HFFc6 (cell line): ENCODE data around the gene UBAC2. TPM values are rescaled to one million over a fixed set of nuclear protein-coding genes. Genes with fewer than 3 reads are reported as not detected.

ENCODE experiments used
- DNase-seq: peaks from one replicate; pipeline ENCODE4 v3.0.0-alpha.2; 2018
- H3K27ac Mint-ChIP-seq: 2 replicates; pipeline ENCODE4 v1.8.0; 2020; ENCODE audit warnings: mild to moderate bottlenecking, mixed read lengths
- H3K27me3 Mint-ChIP-seq: 2 replicates; pipeline ENCODE4 v1.8.0; 2021; ENCODE audit warnings: mild to moderate bottlenecking, moderate library complexity, mixed read lengths; ENCODE audit not compliant: insufficient read depth
- H3K36me3 Mint-ChIP-seq: 2 replicates; pipeline ENCODE4 v1.8.0; 2021; ENCODE audit warnings: low read depth, mixed read lengths
- H3K4me1 Mint-ChIP-seq: 2 replicates; pipeline ENCODE4 v1.8.0; 2020; ENCODE audit warnings: low read depth, mixed read lengths
- H3K4me3 Mint-ChIP-seq: 2 replicates; pipeline ENCODE4 v1.8.0; 2020; ENCODE audit warnings: mild to moderate bottlenecking, moderate library complexity, mixed read lengths
- H3K9me3 Mint-ChIP-seq: 2 replicates; pipeline ENCODE4 v1.8.0; 2020; ENCODE audit warnings: mild to moderate bottlenecking, mixed read lengths
- CTCF ChIP-seq: fragments of 200-600 bp; sonication (generic); IDR thresholded peaks from 2 replicates; pipeline ENCODE4 v1.5.0; 2021; ENCODE audit warnings: antibody characterized with exemption, mild to moderate bottlenecking
- total RNA-seq, 6 experiments: library from RNA; stranded (reverse); fragmentation: NEBNext Ultra II Directional; extraction: Animal tissue kit (Norgen Biotek cat#: 25700); gene quantifications; 2 replicates in 1 of 6; 3 replicates in 5 of 6; pipeline ENCODE4 v1.2.3, GENCODE V29; 2021

UBAC2 gene
- total RNA-seq, 6 experiments from 2014 or later: 38.8 to 53.5 (median 46.4) TPM

- H3K27me3 Mint-ChIP-seq: peaks cover 2% of the 10 kb centered on the region
- TF ChIP-seq CTCF: no peak
Measured at GRCh38 chr13:99339736-99340397, 139.2 kb downstream of the UBAC2 start.

DNA sequence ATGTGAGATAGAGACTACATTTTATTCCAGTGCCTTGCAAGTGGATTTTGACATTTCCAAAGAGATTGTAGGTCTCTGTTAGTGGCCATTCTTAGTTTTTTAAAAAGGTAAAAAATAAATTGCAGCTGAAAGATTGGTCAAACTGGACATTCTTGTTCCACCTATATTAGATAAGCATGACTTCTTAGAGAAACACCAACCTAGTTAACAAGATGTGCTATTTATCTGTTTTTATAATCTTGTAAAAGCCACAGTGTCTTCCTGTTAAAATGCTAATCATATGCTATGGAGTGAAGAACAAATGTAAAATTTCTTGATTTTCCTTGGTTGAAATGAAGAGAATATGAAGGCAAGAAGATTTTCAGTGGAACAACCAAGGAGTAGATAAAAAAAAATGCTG lies 140.0 kb downstream of the UBAC2 start:
- H3K9me3 Mint-ChIP-seq: no peaks in the 10 kb centered on the region
- peaks cover 3% of the 10 kb centered on the region for H3K27me3 Mint-ChIP-seq
- DNase-seq: no peak

More at GRCh38 chr13:99339736-99340397, 139.2 kb downstream of the UBAC2 start:
- Mint-ChIP-seq H3K9me3 (no peaks in the 10 kb centered on the region), H3K4me1 (peaks cover 9% of the 10 kb centered on the region), H3K4me3 (no peak overlapping the region), H3K27ac (no peak overlapping the region), H3K36me3 (peaks cover 3% of the 10 kb centered on the region)
- DNase-seq: peak; percentile 27

GRCh38 chr13:99341969-99342722 lies 141.5 kb downstream of the UBAC2 start:
- Mint-ChIP-seq H3K36me3 (peaks cover 12% of the 10 kb centered on the region), H3K27me3 (peaks cover 3% of the 10 kb centered on the region), H3K4me3 (no peak overlapping the region)

More for the DNA sequence above, 140.0 kb downstream of the UBAC2 start:
- Mint-ChIP-seq H3K4me1 (peaks cover 9% of the 10 kb centered on the region), H3K4me3 (no peak overlapping the region), H3K27ac (no peak overlapping the region), H3K36me3 (peaks cover 5% of the 10 kb centered on the region)
- no peak for TF ChIP-seq CTCF

DNA sequence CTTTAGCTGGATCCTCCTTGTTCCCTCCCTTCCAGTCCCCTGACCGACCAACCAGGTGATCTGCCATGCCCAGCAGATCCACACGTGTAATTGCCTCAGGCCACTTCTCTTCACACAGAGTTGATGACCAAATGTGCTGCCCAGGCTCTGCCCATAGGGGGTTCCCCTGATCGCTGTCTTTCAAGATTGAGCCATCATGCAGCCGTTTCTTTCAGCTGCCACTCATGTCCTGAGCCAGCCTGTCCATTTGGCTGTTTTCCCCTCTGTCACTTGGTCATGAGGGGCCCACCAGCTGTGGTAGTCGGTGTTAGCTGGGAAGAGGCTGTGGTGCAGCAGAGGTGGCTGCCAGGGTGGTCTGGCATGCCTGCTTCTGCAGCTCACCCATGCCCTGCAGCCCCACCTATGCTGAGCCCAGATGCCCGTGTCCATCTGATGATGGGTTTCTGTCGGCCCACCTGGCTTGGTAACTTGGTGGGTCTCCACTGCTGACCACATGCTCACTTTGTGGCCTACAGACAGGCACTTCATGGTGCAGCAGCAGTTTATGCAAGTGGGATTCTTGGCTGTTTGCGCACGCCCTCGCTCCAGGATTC lies 142.2 kb downstream of the UBAC2 start:
- Mint-ChIP-seq H3K27ac (no peak overlapping the region), H3K9me3 (no peaks in the 10 kb centered on the region), H3K4me3 (no peak overlapping the region), H3K36me3 (peaks cover 17% of the 10 kb centered on the region), H3K4me1 (peaks cover 9% of the 10 kb centered on the region), H3K27me3 (peaks cover 3% of the 10 kb centered on the region)
- TF ChIP-seq CTCF: no peak
- DNase-seq: no peak

More at GRCh38 chr13:99341969-99342722, 141.5 kb downstream of the UBAC2 start:
- no peak for DNase-seq
- peaks cover 9% of the 10 kb centered on the region for H3K4me1 Mint-ChIP-seq
- H3K9me3 Mint-ChIP-seq: no peaks in the 10 kb centered on the region
- TF ChIP-seq CTCF: no peak
- H3K27ac Mint-ChIP-seq: no peak overlapping the region

- Mint-ChIP-seq H3K4me3 (no peak overlapping the region), H3K27ac (no peak overlapping the region), H3K27me3 (peaks cover 3% of the 10 kb centered on the region), H3K9me3 (no peaks in the 10 kb centered on the region), H3K4me1 (peaks cover 7% of the 10 kb centered on the region), H3K36me3 (peaks cover 36% of the 10 kb centered on the region)
- no peak for TF ChIP-seq CTCF
- no peak for DNase-seq
Measured at GRCh38 chr13:99344610-99345208, 144.1 kb downstream of the UBAC2 start.
